HepG2 (cell line): ENCODE results near the gene IL6ST. TPM values are rescaled to one million over a fixed set of nuclear protein-coding genes. Genes with fewer than 3 reads are reported as not detected.

Experiments
- ARNT ChIP-seq: fragments of 450-650 bp; IDR thresholded peaks from 2 replicates; pipeline ENCODE4 v1.6.1; 2017
- ATF6 ChIP-seq: sonication (generic); formaldehyde crosslinking; conservative IDR thresholded peaks from 2 replicates; pipeline ENCODE4 v1.4.0; 2020; ENCODE audit warnings: missing genetic modification reagents
- CCDC6 ChIP-seq: sonication (generic); formaldehyde crosslinking; IDR thresholded peaks from 2 replicates; pipeline ENCODE4 v1.8.1; 2022; ENCODE audit warnings: mild to moderate bottlenecking, missing genetic modification reagents, moderate library complexity
- HES4 ChIP-seq: sonication (generic); formaldehyde crosslinking; IDR thresholded peaks from 2 replicates; pipeline ENCODE4 v1.9.0; 2021; ENCODE audit warnings: mild to moderate bottlenecking, missing genetic modification reagents, borderline replicate concordance
- KLF9 ChIP-seq: IDR thresholded peaks from 2 replicates; pipeline ENCODE4 v1.6.1; 2016; ENCODE audit warnings: low read depth
- MIXL1 ChIP-seq: IDR thresholded peaks from 2 replicates; pipeline ENCODE4 v1.6.1; 2016
- MLLT10 ChIP-seq: sonication (generic); formaldehyde crosslinking; IDR thresholded peaks from 2 replicates; pipeline ENCODE4 v1.4.0; 2020; ENCODE audit warnings: missing genetic modification reagents
- MTF2 ChIP-seq: sonication (generic); formaldehyde crosslinking; IDR thresholded peaks from 2 replicates; pipeline ENCODE4 v1.5.0; 2020; ENCODE audit warnings: missing genetic modification reagents, borderline replicate concordance
- MYNN ChIP-seq: sonication (generic); formaldehyde crosslinking; IDR thresholded peaks from 2 replicates; pipeline ENCODE4 v1.4.0; 2020; ENCODE audit warnings: mild to moderate bottlenecking, low read depth, missing genetic modification reagents
- NCOA1 ChIP-seq: sonication (generic); formaldehyde crosslinking; IDR thresholded peaks from 2 replicates; pipeline ENCODE4 v1.9.0; 2021; ENCODE audit warnings: missing genetic modification reagents
- POLR2G ChIP-seq: fragments of 200-400 bp; formaldehyde crosslinking; IDR thresholded peaks from 2 replicates; pipeline ENCODE4 v1.6.1; 2018; ENCODE audit warnings: mild to moderate bottlenecking, low read depth, low read length, moderate library complexity
- SKIL ChIP-seq: sonication (generic); formaldehyde crosslinking; IDR thresholded peaks from 2 replicates; pipeline ENCODE4 v1.8.0; 2022; ENCODE audit warnings: missing genetic modification reagents, mild to moderate bottlenecking, moderate library complexity, borderline replicate concordance
- SRY ChIP-seq: sonication (generic); formaldehyde crosslinking; IDR thresholded peaks from 2 replicates; pipeline ENCODE4 v1.8.0; 2022; ENCODE audit warnings: mild to moderate bottlenecking, missing genetic modification reagents
- ZBTB14 ChIP-seq: sonication (generic); formaldehyde crosslinking; IDR thresholded peaks from 2 replicates; pipeline ENCODE4 v1.4.0; 2020; ENCODE audit warnings: missing genetic modification reagents
- ZNF121 ChIP-seq: sonication (generic); formaldehyde crosslinking; IDR thresholded peaks from 2 replicates; pipeline ENCODE4 v1.5.0; 2020; ENCODE audit warnings: mild to moderate bottlenecking, missing genetic modification reagents
- ZNF18 ChIP-seq: sonication (generic); formaldehyde crosslinking; IDR thresholded peaks from 2 replicates; pipeline ENCODE4 v1.8.0; 2022; ENCODE audit warnings: mild to moderate bottlenecking, missing genetic modification reagents; ENCODE audit not compliant: insufficient replicate concordance
- ZNF350 ChIP-seq: sonication (generic); formaldehyde crosslinking; IDR thresholded peaks from 2 replicates; pipeline ENCODE4 v1.4.0; 2020; ENCODE audit warnings: mild to moderate bottlenecking, low read depth, missing genetic modification reagents, borderline replicate concordance
- ZNF546 ChIP-seq: sonication (generic); formaldehyde crosslinking; conservative IDR thresholded peaks from 2 replicates; pipeline ENCODE4 v1.8.1; 2023; ENCODE audit warnings: mild to moderate bottlenecking, missing genetic modification reagents
- ZNF547 ChIP-seq: sonication (generic); formaldehyde crosslinking; IDR thresholded peaks from 2 replicates; pipeline ENCODE4 v1.5.1; 2020; ENCODE audit warnings: mild to moderate bottlenecking, missing genetic modification reagents
- polyA plus RNA-seq, 8 experiments: library from polyadenylated mRNA; depleted of rRNA in 3 of 8; stranded (reverse) in 7 of 8; unstranded in 1 of 8; fragments of >200 nt; fragmentation: Illumina TruSeq in 4 of 8; extraction: Trizol in 4 of 8; gene quantifications; 2 replicates each; pipeline versions ENCODE4 v1.2.1 to v1.2.3, GENCODE V29; 2011 to 2016; ENCODE audit warnings: low read depth in 4 of 8, missing spikeins in 1 of 8, mixed read lengths in 1 of 8; ENCODE audit not compliant: insufficient read depth in 1 of 8
- total RNA-seq, 5 experiments: library from RNA; depleted of rRNA; stranded (reverse); fragments of >200 nt; fragmentation: Illumina TruSeq; extraction: Trizol; gene quantifications; 2 replicates each; pipeline ENCODE4 v1.2.3, GENCODE V29; 2016; ENCODE audit warnings: low read depth in 1 of 5

Gene IL6ST
- total and polyA plus RNA-seq, 2 of the 13 experiments (the other 11 are each of a cell fraction or from before 2014, with no cell fraction given), result 66.6 to 166 TPM

GRCh38 chr5:55994495-55994997 lies at the start of gene IL6ST (continued):
- TF ChIP-seq MTF2 (CRISPR knock-in tag) (no peak), POLR2G (peak; percentile 88), SRY (no peak; the same call in 1 of the 2 replicates), CCDC6 (peak; percentile 72; the same call in 1 of the 2 replicates), MYNN (CRISPR knock-in tag) (no peak; the same call in 1 of the 2 replicates), KLF9 (CRISPR knock-in tag) (no peak), ZBTB14 (peak; percentile 49; the same call in 1 of the 2 replicates), ATF6 (CRISPR knock-in tag) (no peak), ZNF547 (no peak), ZNF546 (peak; percentile 93; the same call in 1 of the 2 replicates), ZNF121 (CRISPR knock-in tag) (no peak), ZNF350 (no peak), ZNF18 (CRISPR knock-in tag) (no peak), MLLT10 (no peak), NCOA1 (CRISPR knock-in tag) (no peak), ARNT (no peak), SKIL (CRISPR knock-in tag) (no peak), HES4 (CRISPR knock-in tag) (peak; percentile 56; the same call in 1 of the 2 replicates), MIXL1 (CRISPR knock-in tag) (no peak)
